PFSK-1 (cell line): ENCODE measurements around the gene AASDHPPT.

Experiments
- FOXP2 ChIP-seq: optimal IDR thresholded peaks from 2 replicates; pipeline ENCODE3; 2011; ENCODE audit warnings: borderline replicate concordance, control low read depth, inconsistent platforms; ENCODE audit not compliant: insufficient read depth; ENCODE audit errors: extremely low read length, extremely low read depth
- POLR2AphosphoS5 ChIP-seq: IDR thresholded peaks from 2 replicates; pipeline ENCODE4 v1.6.1; 2012; ENCODE audit warnings: low read depth, mild to moderate bottlenecking, control low read depth, low read length, moderate library complexity
- SIN3A ChIP-seq: IDR thresholded peaks from 2 replicates; pipeline ENCODE4 v1.6.1; 2012; ENCODE audit warnings: mild to moderate bottlenecking, low read length, moderate library complexity, borderline replicate concordance; ENCODE audit not compliant: insufficient read depth
- TAF1 ChIP-seq: IDR thresholded peaks from 2 replicates; pipeline ENCODE4 v1.6.1; 2012; ENCODE audit warnings: low read length, control low read depth, borderline replicate concordance; ENCODE audit not compliant: insufficient read depth
- TF ChIP-seq, protein P1 (sequence below), 2 experiments: IDR thresholded peaks; 2 replicates each; pipeline versions ENCODE4 v1.6.1 to v1.8.0; 2011 to 2012; ENCODE audit warnings: low read depth in 2 of 2, low read length in 2 of 2, control low read depth in 1 of 2, inconsistent platforms in 1 of 2, mild to moderate bottlenecking in 1 of 2, moderate library complexity in 1 of 2; ENCODE audit not compliant: insufficient read depth in 1 of 2

DNA sequence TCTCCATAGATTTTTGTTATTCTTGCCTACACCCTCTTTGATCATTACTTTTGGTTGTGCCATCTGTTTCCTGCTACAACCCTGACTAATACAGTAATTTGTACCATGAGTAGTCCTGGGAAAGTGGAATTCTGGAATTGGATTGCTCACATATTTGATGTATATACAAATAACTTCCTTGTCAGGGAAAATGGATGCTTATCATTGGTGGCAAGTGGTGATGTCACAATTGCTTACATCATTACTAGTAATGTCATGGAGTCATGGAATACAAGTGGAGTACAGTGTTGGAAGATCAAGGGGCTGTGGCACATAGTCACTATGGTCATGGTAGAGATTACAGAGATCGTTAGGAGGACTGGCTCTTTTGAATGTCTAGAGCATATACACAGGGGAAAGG, 24.4 kb downstream of the AASDHPPT start:
- TF ChIP-seq POLR2AphosphoS5 = no peak
- TF ChIP-seq TAF1 = no peak
- TF ChIP-seq SIN3A = no peak
- TF ChIP-seq, protein P1, sequence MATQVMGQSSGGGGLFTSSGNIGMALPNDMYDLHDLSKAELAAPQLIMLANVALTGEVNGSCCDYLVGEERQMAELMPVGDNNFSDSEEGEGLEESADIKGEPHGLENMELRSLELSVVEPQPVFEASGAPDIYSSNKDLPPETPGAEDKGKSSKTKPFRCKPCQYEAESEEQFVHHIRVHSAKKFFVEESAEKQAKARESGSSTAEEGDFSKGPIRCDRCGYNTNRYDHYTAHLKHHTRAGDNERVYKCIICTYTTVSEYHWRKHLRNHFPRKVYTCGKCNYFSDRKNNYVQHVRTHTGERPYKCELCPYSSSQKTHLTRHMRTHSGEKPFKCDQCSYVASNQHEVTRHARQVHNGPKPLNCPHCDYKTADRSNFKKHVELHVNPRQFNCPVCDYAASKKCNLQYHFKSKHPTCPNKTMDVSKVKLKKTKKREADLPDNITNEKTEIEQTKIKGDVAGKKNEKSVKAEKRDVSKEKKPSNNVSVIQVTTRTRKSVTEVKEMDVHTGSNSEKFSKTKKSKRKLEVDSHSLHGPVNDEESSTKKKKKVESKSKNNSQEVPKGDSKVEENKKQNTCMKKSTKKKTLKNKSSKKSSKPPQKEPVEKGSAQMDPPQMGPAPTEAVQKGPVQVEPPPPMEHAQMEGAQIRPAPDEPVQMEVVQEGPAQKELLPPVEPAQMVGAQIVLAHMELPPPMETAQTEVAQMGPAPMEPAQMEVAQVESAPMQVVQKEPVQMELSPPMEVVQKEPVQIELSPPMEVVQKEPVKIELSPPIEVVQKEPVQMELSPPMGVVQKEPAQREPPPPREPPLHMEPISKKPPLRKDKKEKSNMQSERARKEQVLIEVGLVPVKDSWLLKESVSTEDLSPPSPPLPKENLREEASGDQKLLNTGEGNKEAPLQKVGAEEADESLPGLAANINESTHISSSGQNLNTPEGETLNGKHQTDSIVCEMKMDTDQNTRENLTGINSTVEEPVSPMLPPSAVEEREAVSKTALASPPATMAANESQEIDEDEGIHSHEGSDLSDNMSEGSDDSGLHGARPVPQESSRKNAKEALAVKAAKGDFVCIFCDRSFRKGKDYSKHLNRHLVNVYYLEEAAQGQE (IDR thresholded peaks at IDR 0.05; ENCODE audit: insufficient read depth in 1 of 2, low read depth in 2 of 2, low read length in 2 of 2) = no peak
- TF ChIP-seq FOXP2 = no peak
